ENCODE data around the gene PTPN3.

Gene PTPN3

DNA sequence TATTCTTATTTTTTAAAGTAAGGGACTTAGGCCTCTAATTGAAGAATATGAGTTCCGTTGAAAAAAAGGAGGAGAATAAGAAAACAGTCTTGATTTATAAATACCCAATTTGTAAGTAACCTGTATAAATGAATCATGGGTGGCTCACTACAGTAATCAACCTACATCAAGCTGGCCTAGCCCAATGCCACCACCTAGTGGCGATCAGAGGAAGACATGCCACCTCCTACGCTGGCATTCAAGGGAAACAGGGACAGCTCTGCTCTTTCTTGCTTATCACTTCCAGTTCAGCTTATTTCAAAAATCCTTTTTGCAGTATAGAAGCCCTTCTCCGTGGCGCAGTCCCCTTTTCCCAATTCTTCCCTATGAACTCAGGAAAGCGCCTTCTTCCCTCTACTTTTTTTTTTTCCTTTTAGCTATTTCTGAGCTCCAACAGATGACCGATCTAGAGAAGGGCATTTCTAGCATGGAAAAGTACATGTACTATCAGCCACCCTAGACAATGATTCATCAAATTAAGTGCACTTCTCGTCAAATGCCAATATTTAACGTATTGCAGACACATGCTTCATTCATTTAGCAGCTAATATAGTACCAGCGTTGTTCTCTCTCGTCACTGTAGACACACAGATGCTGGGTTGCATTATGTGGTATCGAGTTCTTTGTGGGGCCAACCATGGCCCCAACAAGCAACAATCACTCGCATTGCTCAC, 28.3 kb downstream of the PTPN3 start:
- Histone ChIP-seq H3K4me1 (peaks cover 0 to 52% (median 22%) of the 10 kb centered on the region in 4 donors), H3K27ac (peak overlapping the region in 1 of 2 donors; percentile 10), H3K4me3 (no peak overlapping the region), H3K9me3 (no peaks in the 10 kb centered on the region), H3K36me3 (no peaks in the 10 kb centered on the region), H3K27me3 (no peaks in the 10 kb centered on the region)
- intact Hi-C loops (cut with DNase I; ENCODE audit: low total_unique reads) = no loop called here
- TF ChIP-seq, protein P1, sequence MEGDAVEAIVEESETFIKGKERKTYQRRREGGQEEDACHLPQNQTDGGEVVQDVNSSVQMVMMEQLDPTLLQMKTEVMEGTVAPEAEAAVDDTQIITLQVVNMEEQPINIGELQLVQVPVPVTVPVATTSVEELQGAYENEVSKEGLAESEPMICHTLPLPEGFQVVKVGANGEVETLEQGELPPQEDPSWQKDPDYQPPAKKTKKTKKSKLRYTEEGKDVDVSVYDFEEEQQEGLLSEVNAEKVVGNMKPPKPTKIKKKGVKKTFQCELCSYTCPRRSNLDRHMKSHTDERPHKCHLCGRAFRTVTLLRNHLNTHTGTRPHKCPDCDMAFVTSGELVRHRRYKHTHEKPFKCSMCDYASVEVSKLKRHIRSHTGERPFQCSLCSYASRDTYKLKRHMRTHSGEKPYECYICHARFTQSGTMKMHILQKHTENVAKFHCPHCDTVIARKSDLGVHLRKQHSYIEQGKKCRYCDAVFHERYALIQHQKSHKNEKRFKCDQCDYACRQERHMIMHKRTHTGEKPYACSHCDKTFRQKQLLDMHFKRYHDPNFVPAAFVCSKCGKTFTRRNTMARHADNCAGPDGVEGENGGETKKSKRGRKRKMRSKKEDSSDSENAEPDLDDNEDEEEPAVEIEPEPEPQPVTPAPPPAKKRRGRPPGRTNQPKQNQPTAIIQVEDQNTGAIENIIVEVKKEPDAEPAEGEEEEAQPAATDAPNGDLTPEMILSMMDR (IDR thresholded peaks at IDR 0.05) = peak; percentile 73 to 89
- DNase-seq = peak; percentile 70 to 82

DNA sequence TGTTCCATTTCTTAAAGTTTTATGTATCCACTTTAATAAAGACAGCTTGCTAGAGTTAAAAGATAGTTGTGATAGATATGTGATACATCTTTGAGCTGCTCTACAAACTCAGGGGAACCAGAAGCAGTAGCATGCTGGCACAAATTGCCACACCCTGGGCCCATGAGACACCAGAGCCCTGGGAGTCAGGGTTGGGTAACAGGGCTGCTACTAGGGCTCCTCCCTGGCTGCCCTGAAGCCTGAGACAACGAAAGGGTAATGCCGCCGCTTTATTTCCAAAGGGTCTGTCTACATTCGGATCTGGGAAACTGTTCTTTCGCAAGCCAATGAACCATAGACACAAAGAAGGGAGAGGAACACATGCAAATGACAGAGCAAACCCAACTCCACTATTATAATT, 29.2 kb downstream of the PTPN3 start:
- Histone ChIP-seq H3K9me3 (no peaks in the 10 kb centered on the region), H3K4me1 (peaks cover 0 to 43% (median 14%) of the 10 kb centered on the region in 4 donors), H3K27ac (no peak overlapping the region), H3K36me3 (no peaks in the 10 kb centered on the region), H3K27me3 (no peaks in the 10 kb centered on the region), H3K4me3 (no peak overlapping the region)
- intact Hi-C loops (cut with DNase I; ENCODE audit: low total_unique reads) = no loop called here
- no peak for DNase-seq
- TF ChIP-seq, protein P1 (IDR thresholded peaks at IDR 0.05) = no peak

DNA sequence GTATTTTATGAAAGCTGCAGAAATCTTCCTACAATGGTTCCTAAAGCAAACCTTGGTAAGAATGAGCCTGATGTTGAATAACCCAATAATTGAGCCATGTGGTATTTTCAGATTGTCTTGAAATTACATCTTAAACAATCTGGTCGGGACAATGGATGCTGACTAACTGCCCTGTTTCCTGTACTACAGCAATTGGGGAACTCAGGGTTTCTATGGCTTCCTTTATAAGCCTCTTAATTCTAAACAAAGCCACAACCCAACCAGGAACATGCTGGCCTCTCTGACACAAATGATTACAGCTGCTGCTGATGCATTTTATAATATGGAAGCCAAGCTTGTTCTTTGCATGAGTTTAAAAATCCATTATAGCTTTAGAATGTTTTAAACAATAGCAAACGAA, 30.2 kb downstream of the PTPN3 start:
- H3K27me3 ChIP-seq = no peaks in the 10 kb centered on the region
- TF ChIP-seq, protein P1 (IDR thresholded peaks at IDR 0.05) = no peak
- intact Hi-C loops (cut with DNase I; ENCODE audit: low total_unique reads) = no loop called here

DNA sequence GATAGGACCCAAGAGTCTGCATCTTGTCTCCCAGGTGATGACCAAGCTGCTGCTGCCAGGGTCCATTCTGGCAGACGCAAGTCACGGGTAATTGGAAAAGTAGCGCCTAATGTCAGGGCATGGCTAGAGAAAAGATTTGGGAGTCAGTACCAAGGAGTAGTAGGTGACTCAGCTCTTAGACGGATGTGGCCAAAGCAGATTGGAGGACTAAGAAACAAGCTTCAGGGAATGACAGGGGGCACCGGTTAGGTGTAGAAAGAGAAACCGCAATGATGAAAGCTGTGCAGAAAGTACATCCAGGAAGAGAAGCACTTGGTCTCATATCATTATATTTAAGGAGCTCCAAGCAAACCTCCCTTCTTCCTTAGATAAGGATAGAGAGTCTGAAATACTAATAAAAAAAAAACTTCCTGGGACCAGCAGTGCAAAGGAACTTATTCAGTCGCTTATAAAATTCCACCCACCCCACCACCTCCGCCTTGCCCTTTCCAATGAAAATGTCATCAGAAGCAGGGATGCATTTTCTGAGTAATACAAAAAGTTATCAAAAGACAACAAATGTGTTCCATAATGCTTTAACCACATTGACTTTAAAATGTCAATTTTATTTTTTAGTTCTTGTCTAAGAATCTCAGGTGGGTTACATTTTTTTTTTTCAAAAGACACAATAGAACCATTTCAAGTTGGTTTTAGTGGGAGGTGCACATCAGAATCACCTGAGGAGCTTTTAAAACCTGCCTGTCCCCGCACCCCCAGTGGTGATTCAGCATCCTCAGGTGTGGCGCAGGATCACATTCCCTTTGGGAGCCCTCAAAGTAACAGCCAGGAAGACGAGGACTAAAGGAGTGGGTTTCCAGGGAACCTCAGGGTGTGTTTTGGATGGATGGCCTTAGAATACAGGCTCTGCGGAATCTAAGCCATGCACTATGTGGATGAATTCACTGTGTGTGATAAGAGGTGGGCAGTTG, 31.2 kb downstream of the PTPN3 start:
- DNase-seq = no peak
- Histone ChIP-seq H3K9me3 (no peaks in the 10 kb centered on the region), H3K4me1 (peaks cover 0 to 25% (median 5%) of the 10 kb centered on the region in 4 donors), H3K27ac (no peak overlapping the region), H3K4me3 (no peak overlapping the region), H3K27me3 (no peaks in the 10 kb centered on the region), H3K36me3 (peaks cover 9 to 11% (median 10%) of the 10 kb centered on the region in 3 donors)
- TF ChIP-seq, protein P1 (IDR thresholded peaks at IDR 0.05) = no peak
- intact Hi-C loops (cut with DNase I; ENCODE audit: low total_unique reads) = no loop called here

More for the DNA sequence above, 30.2 kb downstream of the PTPN3 start:
- Histone ChIP-seq H3K4me3 (no peak overlapping the region), H3K9me3 (no peaks in the 10 kb centered on the region), H3K27ac (no peak overlapping the region), H3K4me1 (peaks cover 0 to 36% (median 8%) of the 10 kb centered on the region in 4 donors), H3K36me3 (peaks cover 0 to under 1% (median 0%) of the 10 kb centered on the region in 3 donors)
- no peak for DNase-seq

DNA sequence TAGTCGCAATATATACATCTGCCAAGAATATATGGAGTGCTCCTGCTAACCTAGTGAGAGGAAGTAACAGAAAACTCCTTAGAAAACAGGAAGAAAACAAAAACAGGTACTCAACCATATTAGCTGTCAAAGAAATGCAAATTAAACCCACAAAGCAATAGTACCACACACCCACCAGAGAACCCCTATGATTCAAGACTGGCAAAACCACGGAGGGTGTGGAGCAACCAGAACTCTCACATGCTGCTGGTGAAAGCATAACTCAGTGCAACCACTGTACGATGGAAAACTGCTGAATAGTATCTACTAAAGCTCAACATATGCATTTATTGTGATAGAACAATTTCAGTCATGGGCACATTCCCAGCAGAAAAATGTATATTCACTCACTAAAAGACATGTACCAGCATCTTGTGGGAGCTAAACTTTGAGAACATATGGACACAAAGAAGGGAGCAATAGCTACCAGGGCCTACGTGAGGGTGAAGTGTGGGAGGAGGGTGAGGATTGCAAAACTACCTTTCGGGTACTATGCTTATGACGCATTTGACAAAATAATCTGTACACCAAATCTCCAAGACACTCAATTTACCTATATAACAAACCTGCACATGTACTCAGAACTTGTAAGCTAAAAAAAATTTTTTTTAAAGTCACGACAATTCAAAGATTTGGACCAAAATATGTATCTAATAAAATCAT, 34.0 kb downstream of the PTPN3 start:
- intact Hi-C loops (cut with DNase I; ENCODE audit: low total_unique reads) = no loop called here

More for the DNA sequence above, 34.0 kb downstream of the PTPN3 start:
- Histone ChIP-seq H3K9me3 (no peaks in the 10 kb centered on the region), H3K4me1 (peaks cover 0 to 3% (median 0%) of the 10 kb centered on the region in 4 donors), H3K27ac (no peak overlapping the region), H3K36me3 (peaks cover 15 to 19% (median 18%) of the 10 kb centered on the region in 3 donors), H3K4me3 (no peak overlapping the region), H3K27me3 (no peaks in the 10 kb centered on the region)
- DNase-seq = no peak
- TF ChIP-seq, protein P1 (IDR thresholded peaks at IDR 0.05) = no peak
